Activated CD4-positive, alpha-beta T cell treated with anti-CD3 and anti-CD28 coated beads for 1 hour (primary cell): ENCODE data around the gene ANKRD37.

Source experiments
- DNase-seq: peaks from one replicate; pipeline ENCODE4 v3.0.0-alpha.2; 2020

The ANKRD37 gene

GRCh38 chr4:185425647-185426352 is 29.2 kb downstream of the ANKRD37 start, which contains the start of gene UFSP2:
Gene UFSP2 (minus strand): TSS chr4:185425964. CDS start chr4:185425868, 96 bp downstream.
- peak; percentile 83 for DNase-seq

DNA sequence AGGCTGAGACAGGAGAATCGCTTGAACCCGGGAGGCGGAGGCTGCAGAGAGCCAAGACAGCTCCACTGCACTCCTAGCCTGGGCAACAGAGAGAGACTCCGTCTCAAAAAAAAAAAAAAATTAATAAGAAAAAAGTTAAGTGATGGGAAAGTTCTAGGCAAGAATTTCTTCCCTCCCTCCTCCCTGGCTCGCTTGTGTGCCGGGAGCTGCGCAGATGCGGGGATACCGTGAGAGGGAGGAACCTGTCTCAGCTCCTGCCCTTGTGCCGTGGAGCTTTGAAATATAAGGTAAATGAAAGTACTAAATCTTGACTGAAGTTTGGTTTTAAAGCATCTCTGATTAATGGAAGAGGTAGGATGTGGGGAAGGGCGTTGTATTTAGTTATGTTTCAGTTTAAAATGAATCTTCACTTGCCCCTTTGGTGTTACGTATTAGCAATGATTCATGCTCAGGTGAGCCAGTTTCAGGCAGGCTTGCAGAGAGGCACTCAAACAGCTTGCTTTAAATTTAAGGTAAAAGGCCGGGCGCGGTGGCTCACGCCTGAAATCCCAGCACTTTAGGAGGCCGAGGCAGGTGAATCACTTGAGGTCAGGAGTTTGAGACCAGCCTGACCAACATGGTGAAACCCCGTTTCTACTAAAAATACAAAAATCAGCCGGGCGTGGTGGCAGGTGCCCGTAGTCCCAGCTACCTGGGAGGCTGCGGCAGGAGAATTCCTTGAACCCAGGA is 30.5 kb downstream of the ANKRD37 start:
- DNase-seq = no peak

DNA sequence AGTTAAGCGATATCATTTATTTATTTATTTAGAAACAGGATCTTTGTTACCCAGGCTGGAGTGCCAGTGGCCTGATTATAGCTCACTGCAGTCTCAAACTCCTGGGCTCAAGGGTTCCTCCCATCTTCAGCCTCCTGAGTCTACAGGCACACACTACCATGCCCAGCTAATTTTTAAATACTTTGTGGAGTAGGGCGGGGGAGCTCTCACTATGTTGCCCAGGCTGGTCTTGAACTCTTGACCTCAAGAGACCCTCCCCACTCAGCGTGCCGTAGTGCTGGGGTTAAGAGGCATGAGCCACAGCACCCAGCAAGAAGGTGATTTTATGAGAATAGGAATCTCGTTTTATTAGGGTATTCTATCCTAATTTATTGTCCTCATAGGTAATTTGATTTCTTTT is 33.0 kb downstream of the ANKRD37 start:
- DNase-seq = no peak

- no peak for DNase-seq
Measured at GRCh38 chr4:185435466-185435865, 38.8 kb downstream of the ANKRD37 start.

DNA sequence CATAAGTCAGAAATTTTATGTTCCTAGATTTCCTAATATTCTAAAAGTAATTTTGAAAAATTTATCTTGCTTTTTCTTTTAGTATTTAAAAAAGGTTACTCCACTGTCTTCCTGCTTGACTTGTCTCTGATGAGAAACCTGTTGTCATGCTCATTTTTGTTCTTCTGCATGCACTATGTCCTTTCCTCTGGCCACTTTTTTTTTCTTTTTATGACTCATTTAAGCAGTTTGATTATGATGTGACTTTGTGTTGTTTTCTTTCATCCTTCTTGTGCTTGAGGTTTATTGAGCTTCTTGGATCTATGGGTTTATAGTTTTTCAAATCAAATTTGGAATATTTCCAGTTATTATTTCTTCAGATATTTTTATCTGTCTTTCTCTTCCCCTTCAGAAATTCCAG is 41.2 kb downstream of the ANKRD37 start:
- DNase-seq = no peak

- DNase-seq = no peak
Measured at GRCh38 chr4:185441479-185441878, 44.8 kb downstream of the ANKRD37 start.

GRCh38 chr4:185445209-185445608 is 48.6 kb downstream of the ANKRD37 start:
- DNase-seq = no peak
